IgD-negative memory B cell (primary cell): ENCODE results near the gene PRLHR. TPM values are rescaled to one million over a fixed set of nuclear protein-coding genes. Genes with fewer than 3 reads are reported as not detected.

Experiments used
- H3K27ac Mint-ChIP-seq, 3 donors: one replicate each; pipeline ENCODE4 v1.8.0; 2020 to 2022; ENCODE audit warnings: mild to moderate bottlenecking in 3 of 3, mixed read lengths in 3 of 3, moderate library complexity in 1 of 3
- H3K27me3 Mint-ChIP-seq: one replicate; pipeline ENCODE4 v1.8.0; 2021; ENCODE audit warnings: mixed read lengths
- H3K36me3 Mint-ChIP-seq: one replicate; pipeline ENCODE4 v1.8.0; 2020; ENCODE audit warnings: mild to moderate bottlenecking, mixed read lengths
- H3K4me1 Mint-ChIP-seq, 3 donors: one replicate each; pipeline ENCODE4 v1.8.0; 2020 to 2022; ENCODE audit warnings: mixed read lengths in 3 of 3, mild to moderate bottlenecking in 1 of 3
- H3K4me3 Mint-ChIP-seq, 4 donors: one replicate each; pipeline ENCODE4 v1.8.0; 2020 to 2022; ENCODE audit warnings: mild to moderate bottlenecking in 4 of 4, mixed read lengths in 4 of 4, moderate library complexity in 3 of 4
- H3K9me3 Mint-ChIP-seq, 3 donors: one replicate each; pipeline ENCODE4 v1.8.0; 2020 to 2021; ENCODE audit warnings: mixed read lengths in 3 of 3, mild to moderate bottlenecking in 1 of 3
- polyA plus RNA-seq: library from polyadenylated mRNA; unstranded; fragments of 300-500 nt; fragmentation: Illumina TruSeq; gene quantifications from one replicate; pipeline ENCODE4 v1.2.3, GENCODE V29; 2021

Gene PRLHR
- polyA plus RNA-seq, 1 donor from 2014 or later = not detected

- Mint-ChIP-seq H3K4me3 (peak overlapping the region in 1 of 4 donors; percentile 86), H3K9me3 (peaks cover 0 to 10% (median 0%) of the 10 kb centered on the region in 3 donors), H3K4me1 (peaks cover 0 to 4% (median 0%) of the 10 kb centered on the region in 3 donors), H3K36me3 (no peaks in the 10 kb centered on the region), H3K27ac (peak overlapping the region in 1 of 3 donors; percentile 79), H3K27me3 (peaks cover 43% of the 10 kb centered on the region)
These were observed 1.1 kb upstream of the PRLHR start for GRCh38 chr10:118596426-118597124.

- peaks cover 0 to 4% (median 0%) of the 10 kb centered on the region in 3 donors for H3K4me1 Mint-ChIP-seq
- H3K36me3 Mint-ChIP-seq = no peaks in the 10 kb centered on the region
- no peak overlapping the region for H3K4me3 Mint-ChIP-seq
- no peak overlapping the region for H3K27ac Mint-ChIP-seq
- peaks cover 45% of the 10 kb centered on the region for H3K27me3 Mint-ChIP-seq
- peaks cover 0 to 10% (median 0%) of the 10 kb centered on the region in 3 donors for H3K9me3 Mint-ChIP-seq
These were observed 406 bp downstream of the PRLHR start for GRCh38 chr10:118595064-118595420.

- Mint-ChIP-seq H3K36me3 (no peaks in the 10 kb centered on the region), H3K4me3 (no peak overlapping the region), H3K27ac (no peak overlapping the region), H3K27me3 (peaks cover 45% of the 10 kb centered on the region), H3K9me3 (peaks cover 0 to 10% (median 0%) of the 10 kb centered on the region in 3 donors), H3K4me1 (peaks cover 0 to 4% (median 0%) of the 10 kb centered on the region in 3 donors)
These were observed 920 bp downstream of the PRLHR start for GRCh38 chr10:118594392-118595063.

- no peaks in the 10 kb centered on the region for H3K36me3 Mint-ChIP-seq
- peaks cover 45% of the 10 kb centered on the region for H3K27me3 Mint-ChIP-seq
- peaks cover 0 to 4% (median 0%) of the 10 kb centered on the region in 3 donors for H3K4me1 Mint-ChIP-seq
- no peak overlapping the region for H3K4me3 Mint-ChIP-seq
- H3K9me3 Mint-ChIP-seq = peaks cover 0 to 10% (median 0%) of the 10 kb centered on the region in 3 donors
- H3K27ac Mint-ChIP-seq = no peak overlapping the region
These were observed 2.6 kb downstream of the PRLHR start for GRCh38 chr10:118592675-118593330.

- Mint-ChIP-seq H3K27me3 (peaks cover 25% of the 10 kb centered on the region), H3K4me1 (no peaks in the 10 kb centered on the region), H3K9me3 (peaks cover 0 to 3% (median 0%) of the 10 kb centered on the region in 3 donors), H3K27ac (no peak overlapping the region), H3K36me3 (no peaks in the 10 kb centered on the region), H3K4me3 (no peak overlapping the region)
These were observed 5.1 kb downstream of the PRLHR start for GRCh38 chr10:118590334-118590733.

GRCh38 chr10:118587881-118588651 is 7.4 kb downstream of the PRLHR start:
- no peaks in the 10 kb centered on the region for H3K36me3 Mint-ChIP-seq
- H3K4me1 Mint-ChIP-seq = no peaks in the 10 kb centered on the region
- H3K9me3 Mint-ChIP-seq = no peaks in the 10 kb centered on the region
- no peak overlapping the region for H3K4me3 Mint-ChIP-seq
- H3K27ac Mint-ChIP-seq = no peak overlapping the region
- peaks cover 13% of the 10 kb centered on the region for H3K27me3 Mint-ChIP-seq

- Mint-ChIP-seq H3K9me3 (peaks cover 0 to under 1% (median 0%) of the 10 kb centered on the region in 3 donors), H3K4me3 (no peak overlapping the region), H3K4me1 (no peaks in the 10 kb centered on the region), H3K27me3 (peaks cover 3% of the 10 kb centered on the region), H3K27ac (no peak overlapping the region), H3K36me3 (no peaks in the 10 kb centered on the region)
These were observed 8.5 kb downstream of the PRLHR start for GRCh38 chr10:118586911-118587310.

- Mint-ChIP-seq H3K4me1 (no peaks in the 10 kb centered on the region), H3K27me3 (peaks cover 2% of the 10 kb centered on the region), H3K9me3 (peaks cover 0 to 4% (median 0%) of the 10 kb centered on the region in 3 donors), H3K36me3 (no peaks in the 10 kb centered on the region), H3K4me3 (no peak overlapping the region), H3K27ac (no peak overlapping the region)
These were observed 9.7 kb downstream of the PRLHR start for GRCh38 chr10:118585794-118586193.

GRCh38 chr10:118585234-118585633 is 10.2 kb downstream of the PRLHR start:
- Mint-ChIP-seq H3K4me3 (no peak overlapping the region), H3K9me3 (peaks cover 0 to 4% (median 0%) of the 10 kb centered on the region in 3 donors), H3K36me3 (no peaks in the 10 kb centered on the region), H3K27me3 (no peaks in the 10 kb centered on the region), H3K4me1 (no peaks in the 10 kb centered on the region), H3K27ac (no peak overlapping the region)

- no peaks in the 10 kb centered on the region for H3K36me3 Mint-ChIP-seq
- no peak overlapping the region for H3K4me3 Mint-ChIP-seq
- H3K27ac Mint-ChIP-seq = no peak overlapping the region
- H3K4me1 Mint-ChIP-seq = no peaks in the 10 kb centered on the region
- no peaks in the 10 kb centered on the region for H3K27me3 Mint-ChIP-seq
- peaks cover 0 to 4% (median 0%) of the 10 kb centered on the region in 3 donors for H3K9me3 Mint-ChIP-seq
These were observed 11.1 kb downstream of the PRLHR start for GRCh38 chr10:118584181-118584954.

- Mint-ChIP-seq H3K27me3 (no peaks in the 10 kb centered on the region), H3K9me3 (peaks cover 0 to 4% (median 0%) of the 10 kb centered on the region in 3 donors), H3K27ac (no peak overlapping the region), H3K4me3 (no peak overlapping the region), H3K4me1 (no peaks in the 10 kb centered on the region), H3K36me3 (no peaks in the 10 kb centered on the region)
These were observed 11.8 kb downstream of the PRLHR start for GRCh38 chr10:118583611-118584010.

GRCh38 chr10:118582511-118582910 is 12.9 kb downstream of the PRLHR start:
- Mint-ChIP-seq H3K9me3 (peaks cover 0 to 4% (median 0%) of the 10 kb centered on the region in 3 donors), H3K4me3 (no peak overlapping the region), H3K4me1 (no peaks in the 10 kb centered on the region), H3K27ac (no peak overlapping the region), H3K27me3 (peaks cover 2% of the 10 kb centered on the region), H3K36me3 (no peaks in the 10 kb centered on the region)

GRCh38 chr10:118581340-118581739 is 14.1 kb downstream of the PRLHR start:
- H3K4me3 Mint-ChIP-seq = no peak overlapping the region
- H3K27ac Mint-ChIP-seq = no peak overlapping the region
- peaks cover 0 to 4% (median 0%) of the 10 kb centered on the region in 3 donors for H3K9me3 Mint-ChIP-seq
- peaks cover 7% of the 10 kb centered on the region for H3K27me3 Mint-ChIP-seq
- H3K4me1 Mint-ChIP-seq = no peaks in the 10 kb centered on the region
- no peaks in the 10 kb centered on the region for H3K36me3 Mint-ChIP-seq

- no peak overlapping the region for H3K27ac Mint-ChIP-seq
- H3K36me3 Mint-ChIP-seq = no peaks in the 10 kb centered on the region
These were observed 14.7 kb downstream of the PRLHR start for GRCh38 chr10:118580702-118581101.

More at GRCh38 chr10:118580702-118581101, 14.7 kb downstream of the PRLHR start:
- H3K27me3 Mint-ChIP-seq = peaks cover 7% of the 10 kb centered on the region
- H3K4me1 Mint-ChIP-seq = no peaks in the 10 kb centered on the region
- H3K4me3 Mint-ChIP-seq = no peak overlapping the region
- peaks cover 0 to 4% (median 0%) of the 10 kb centered on the region in 3 donors for H3K9me3 Mint-ChIP-seq
